H9 (cell line): ENCODE data around the gene IQGAP3. TPM values are rescaled to one million over a fixed set of nuclear protein-coding genes. Genes with fewer than 3 reads are reported as not detected.

ENCODE experiments used
- DNase-seq: peaks from one replicate; pipeline ENCODE4 v3.0.0-alpha.2; 2017
- H2AFZ ChIP-seq: one replicate; pipeline ENCODE4 v1.6.1; 2013; ENCODE audit warnings: mild to moderate bottlenecking, low read length, control low read depth, moderate library complexity
- H2AK5ac ChIP-seq: 2 replicates; pipeline ENCODE4 v1.6.1; 2013; ENCODE audit warnings: low read length, control low read depth, mixed read lengths; ENCODE audit not compliant: insufficient read length
- H2BK120ac ChIP-seq: one replicate; pipeline ENCODE4 v1.6.1; 2013; ENCODE audit warnings: low read depth, mild to moderate bottlenecking, low read length, control low read depth, inconsistent platforms; ENCODE audit not compliant: poor library complexity, severe bottlenecking
- H2BK12ac ChIP-seq: 2 replicates; pipeline ENCODE4 v1.6.1; 2013; ENCODE audit warnings: low read length, control low read depth, mixed read lengths, low read depth; ENCODE audit not compliant: insufficient read length
- H2BK15ac ChIP-seq: 2 replicates; pipeline ENCODE4 v1.6.1; 2013; ENCODE audit warnings: low read depth, low read length, control low read depth
- H2BK20ac ChIP-seq: one replicate; pipeline ENCODE4 v1.6.1; 2013; ENCODE audit warnings: low read depth, mild to moderate bottlenecking, low read length, control low read depth, inconsistent platforms; ENCODE audit not compliant: poor library complexity, severe bottlenecking
- H2BK5ac ChIP-seq: 2 replicates; pipeline ENCODE4 v1.6.1; 2013; ENCODE audit warnings: low read length, control low read depth, mixed read lengths; ENCODE audit not compliant: insufficient read length
- H3K14ac ChIP-seq: 2 replicates; pipeline ENCODE4 v1.6.1; 2013; ENCODE audit warnings: low read length, control low read depth; ENCODE audit not compliant: insufficient read depth
- H3K18ac ChIP-seq: 2 replicates; pipeline ENCODE4 v1.6.1; 2013; ENCODE audit warnings: low read depth, mild to moderate bottlenecking, mixed read lengths, low read length, control low read depth; ENCODE audit not compliant: insufficient read length
- H3K23ac ChIP-seq: 2 replicates; pipeline ENCODE4 v1.6.1; 2013; ENCODE audit warnings: low read length, control low read depth, mixed read lengths, low read depth; ENCODE audit not compliant: insufficient read length
- H3K23me2 ChIP-seq: 2 replicates; pipeline ENCODE4 v1.6.1; 2013; ENCODE audit warnings: low read depth, mild to moderate bottlenecking, mixed read lengths, low read length, control low read depth; ENCODE audit not compliant: insufficient read length, poor library complexity, severe bottlenecking
- H3K27ac ChIP-seq: 2 replicates; pipeline ENCODE4 v1.5.1; 2013; ENCODE audit warnings: low read length, control low read depth, mixed read lengths, low read depth; ENCODE audit not compliant: insufficient read length
- H3K27me3 ChIP-seq: 2 replicates; pipeline ENCODE4 v1.6.1; 2013; ENCODE audit warnings: low read length, control low read depth, inconsistent platforms; ENCODE audit not compliant: insufficient read depth
- H3K4ac ChIP-seq: 2 replicates; pipeline ENCODE4 v1.6.1; 2013; ENCODE audit warnings: low read depth, mild to moderate bottlenecking, control low read depth, inconsistent platforms, low read length, moderate library complexity
- H3K4me1 ChIP-seq: 2 replicates; pipeline ENCODE4 v1.6.1; 2013; ENCODE audit warnings: low read length, control low read depth, inconsistent platforms; ENCODE audit not compliant: insufficient read depth
- H3K4me2 ChIP-seq: 2 replicates; pipeline ENCODE4 v1.6.1; 2013; ENCODE audit warnings: low read length, control low read depth, mixed read lengths; ENCODE audit not compliant: insufficient read length, insufficient read depth
- H3K56ac ChIP-seq: 2 replicates; pipeline ENCODE4 v1.6.1; 2013; ENCODE audit warnings: low read depth, mild to moderate bottlenecking, mixed read lengths, low read length, control low read depth; ENCODE audit not compliant: insufficient read length
- H3K79me1 ChIP-seq: 2 replicates; pipeline ENCODE4 v1.6.1; 2013; ENCODE audit warnings: low read depth, mild to moderate bottlenecking, moderate library complexity, low read length, control low read depth, inconsistent platforms; ENCODE audit not compliant: insufficient read depth, poor library complexity, severe bottlenecking
- H3K79me2 ChIP-seq: 2 replicates; pipeline ENCODE4 v1.6.1; 2013; ENCODE audit warnings: low read length, control low read depth, inconsistent platforms; ENCODE audit not compliant: insufficient read depth
- H3K9ac ChIP-seq: 2 replicates; pipeline ENCODE4 v1.6.1; 2013; ENCODE audit warnings: low read length, control low read depth, mixed read lengths; ENCODE audit not compliant: insufficient read length; ENCODE audit errors: extremely low read depth
- H3K9me3 ChIP-seq: one replicate; pipeline ENCODE4 v1.6.1; 2013; ENCODE audit warnings: low read depth, low read length, inconsistent platforms; ENCODE audit not compliant: control insufficient read depth
- H3T11ph ChIP-seq: one replicate; pipeline ENCODE4 v1.6.1; 2013; ENCODE audit warnings: mild to moderate bottlenecking, low read length, control low read depth, inconsistent platforms
- H4K20me1 ChIP-seq: one replicate; pipeline ENCODE4 v1.6.1; 2013; ENCODE audit not compliant: control insufficient read depth, insufficient read length, insufficient read depth
- H4K5ac ChIP-seq: 2 replicates; pipeline ENCODE4 v1.6.1; 2013; ENCODE audit warnings: low read depth, mild to moderate bottlenecking, mixed read lengths, low read length, control low read depth; ENCODE audit not compliant: insufficient read length
- H4K8ac ChIP-seq: replicated peaks from 2 replicates; pipeline ENCODE4 v1.6.1; 2013; ENCODE audit warnings: low read length, control low read depth, mixed read lengths, low read depth; ENCODE audit not compliant: insufficient read length
- H4K91ac ChIP-seq: 2 replicates; pipeline ENCODE4 v1.6.1; 2013; ENCODE audit warnings: low read depth, mild to moderate bottlenecking, moderate library complexity, mixed read lengths, low read length, control low read depth; ENCODE audit not compliant: insufficient read length
- H3K27ac Mint-ChIP-seq, 3 experiments: 2 replicates in 2 of 3; 3 replicates in 1 of 3; pipeline ENCODE4 v1.8.0; 2020 to 2021; ENCODE audit warnings: mixed read lengths in 3 of 3, mild to moderate bottlenecking in 1 of 3, moderate library complexity in 1 of 3
- H3K27me3 Mint-ChIP-seq: 2 replicates; pipeline ENCODE4 v1.8.0; 2021; ENCODE audit warnings: low read depth, mild to moderate bottlenecking, moderate library complexity, mixed read lengths
- H3K36me3 Mint-ChIP-seq, 3 experiments: 2 replicates in 2 of 3; 3 replicates in 1 of 3; pipeline ENCODE4 v1.8.0; 2020 to 2021; ENCODE audit warnings: low read depth in 3 of 3, mixed read lengths in 3 of 3; ENCODE audit not compliant: insufficient read depth in 1 of 3
- H3K4me1 Mint-ChIP-seq, 2 experiments: 2 replicates each; pipeline ENCODE4 v1.8.0; 2020; ENCODE audit warnings: mixed read lengths in 2 of 2
- H3K4me3 Mint-ChIP-seq, 2 experiments: 2 replicates in 1 of 2; 3 replicates in 1 of 2; pipeline ENCODE4 v1.8.0; 2020 to 2021; ENCODE audit warnings: mild to moderate bottlenecking in 2 of 2, mixed read lengths in 2 of 2, moderate library complexity in 1 of 2
- H3K9me3 Mint-ChIP-seq, 2 experiments: 2 replicates in 1 of 2; 3 replicates in 1 of 2; pipeline ENCODE4 v1.8.0; 2020; ENCODE audit warnings: mild to moderate bottlenecking in 2 of 2, mixed read lengths in 2 of 2, moderate library complexity in 1 of 2
- CTCF ChIP-seq: fragments of 200-600 bp; sonication (generic); conservative IDR thresholded peaks from 3 replicates; pipeline ENCODE4 v1.8.0; 2021; ENCODE audit warnings: antibody characterized with exemption, mild to moderate bottlenecking
- WGBS: extraction: QIAGEN DNeasy Blood & Tissue Kit; methylation state at CpG from one replicate; pipeline ENCODE4 v1.1.7; 2013; ENCODE audit warnings: missing lambda C conversion rate, low lambda C conversion rate, mixed read lengths; ENCODE audit not compliant: insufficient read length; ENCODE audit errors: extremely low coverage; 5-methylcytosine and 5-hydroxymethylcytosine counted together
- total RNA-seq: library from RNA; stranded (reverse); gene quantifications from 2 replicates; pipeline ENCODE4 v1.2.1, GENCODE V29; 2021

IQGAP3 gene
- total RNA-seq, 1 experiment from 2014 or later, result 24.5 TPM

- Histone ChIP-seq H3K23ac (no peak overlapping the region), H3K27me3 (no peaks in the 10 kb centered on the region), H3K4me1 (peaks cover 8% of the 10 kb centered on the region; the same call in 1 of the 2 replicates), H4K8ac (no peak overlapping the region), H3T11ph (no peak overlapping the region), H3K23me2 (no peaks in the 10 kb centered on the region), H3K9ac (no peak overlapping the region), H3K79me1 (no peaks in the 10 kb centered on the region), H4K20me1 (no peaks in the 10 kb centered on the region), H4K91ac (no peak overlapping the region), H2BK5ac (no peak overlapping the region), H2BK15ac (no peak overlapping the region), H3K9me3 (no peaks in the 10 kb centered on the region), H3K4me2 (no peak overlapping the region), H3K27ac (no peak overlapping the region), H2BK20ac (no peak overlapping the region), H2BK120ac (no peak overlapping the region), H3K56ac (no peak overlapping the region), H3K4ac (no peak overlapping the region), H2AK5ac (no peak overlapping the region), H4K5ac (no peak overlapping the region), H2BK12ac (no peak overlapping the region), H3K18ac (no peak overlapping the region), H3K14ac (no peak overlapping the region), H3K79me2 (no peaks in the 10 kb centered on the region), H2AFZ (no peak overlapping the region)
- DNase-seq, result no peak
- no CpG with 5 or more reads among the region's 2 CpGs for WGBS
- H3K36me3 Mint-ChIP-seq, result peaks cover 11 to 37% (median 25%) of the 10 kb centered on the region in 3 experiments; a peak in 6 of 7 replicates
- TF ChIP-seq CTCF, result no peak
- H3K4me3 Mint-ChIP-seq, result no peak overlapping the region
- no peaks in the 10 kb centered on the region for H3K9me3 Mint-ChIP-seq
- H3K27me3 Mint-ChIP-seq, result no peaks in the 10 kb centered on the region
- peaks cover 17% of the 10 kb centered on the region in 2 experiments for H3K4me1 Mint-ChIP-seq
- peak overlapping the region in 1 of 3 experiments; percentile 78; a peak in 2 of 7 replicates for H3K27ac Mint-ChIP-seq
Observed at GRCh38 chr1:156523801-156524480, 48.4 kb downstream of the IQGAP3 start.
